A673 (cell line): Measurements from ENCODE around the gene FAM120B.

ENCODE experiments used
- EZH2 ChIP-seq: fragments of 200-600 bp; sonication (generic); IDR thresholded peaks from 2 replicates; pipeline ENCODE4 v1.6.1; 2017; ENCODE audit warnings: borderline replicate concordance, low read depth, mild to moderate bottlenecking, mixed read lengths, antibody characterized with exemption, low read length; ENCODE audit not compliant: poor library complexity, severe bottlenecking
- TF ChIP-seq, protein P1 (sequence below): fragments of 300-800, 200-600 bp; sonication (generic); conservative IDR thresholded peaks from 2 replicates; pipeline ENCODE4 v1.5.1; 2017; ENCODE audit warnings: low read depth, mild to moderate bottlenecking, antibody characterized with exemption, low read length, moderate library complexity, mixed read lengths

DNA sequence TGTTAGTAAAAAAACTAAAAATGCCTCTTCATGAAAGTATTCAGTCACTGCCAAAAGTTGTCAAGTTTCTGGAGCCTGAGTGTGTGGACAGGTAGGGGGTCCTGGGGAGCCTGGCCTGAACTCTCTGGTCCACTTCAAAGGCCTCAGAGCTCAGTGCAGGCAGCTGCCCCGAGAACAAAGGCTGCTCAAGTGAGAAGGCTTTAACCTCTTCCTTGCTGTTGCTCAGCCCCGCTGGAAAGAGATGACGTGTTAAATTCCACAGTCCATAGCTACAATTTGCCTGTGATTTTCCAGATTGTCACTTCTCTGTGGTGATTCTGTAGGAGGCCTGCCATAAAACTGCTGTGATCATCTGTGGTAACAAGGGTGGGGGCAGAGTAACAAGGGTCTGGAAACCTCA lies 96.9 kb downstream of the FAM120B start:
- TF ChIP-seq, protein P1, sequence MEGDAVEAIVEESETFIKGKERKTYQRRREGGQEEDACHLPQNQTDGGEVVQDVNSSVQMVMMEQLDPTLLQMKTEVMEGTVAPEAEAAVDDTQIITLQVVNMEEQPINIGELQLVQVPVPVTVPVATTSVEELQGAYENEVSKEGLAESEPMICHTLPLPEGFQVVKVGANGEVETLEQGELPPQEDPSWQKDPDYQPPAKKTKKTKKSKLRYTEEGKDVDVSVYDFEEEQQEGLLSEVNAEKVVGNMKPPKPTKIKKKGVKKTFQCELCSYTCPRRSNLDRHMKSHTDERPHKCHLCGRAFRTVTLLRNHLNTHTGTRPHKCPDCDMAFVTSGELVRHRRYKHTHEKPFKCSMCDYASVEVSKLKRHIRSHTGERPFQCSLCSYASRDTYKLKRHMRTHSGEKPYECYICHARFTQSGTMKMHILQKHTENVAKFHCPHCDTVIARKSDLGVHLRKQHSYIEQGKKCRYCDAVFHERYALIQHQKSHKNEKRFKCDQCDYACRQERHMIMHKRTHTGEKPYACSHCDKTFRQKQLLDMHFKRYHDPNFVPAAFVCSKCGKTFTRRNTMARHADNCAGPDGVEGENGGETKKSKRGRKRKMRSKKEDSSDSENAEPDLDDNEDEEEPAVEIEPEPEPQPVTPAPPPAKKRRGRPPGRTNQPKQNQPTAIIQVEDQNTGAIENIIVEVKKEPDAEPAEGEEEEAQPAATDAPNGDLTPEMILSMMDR: no peak
- TF ChIP-seq EZH2: no peak
